Hepatocyte (in vitro differentiated cells): Measurements from ENCODE around the gene FPR2.

ENCODE experiments used
- CTCF ChIP-seq: fragments of 200-600 bp; sonication (generic); IDR thresholded peaks from 2 replicates; pipeline ENCODE4 v1.5.1; 2016; ENCODE audit warnings: antibody characterized with exemption, mild to moderate bottlenecking; ENCODE audit not compliant: poor library complexity
- EZH2 ChIP-seq: fragments of 200-600 bp; sonication (generic); IDR thresholded peaks from 2 replicates; pipeline ENCODE4 v1.6.1; 2016; ENCODE audit warnings: antibody characterized with exemption, mild to moderate bottlenecking, borderline replicate concordance

- TF ChIP-seq EZH2 (no peak), CTCF (no peak)
Measured at GRCh38 chr19:51793994-51794393, 33.0 kb downstream of the FPR2 start.
